Measurements from ENCODE around the gene ZNHIT3.

ZNHIT3 gene

DNA sequence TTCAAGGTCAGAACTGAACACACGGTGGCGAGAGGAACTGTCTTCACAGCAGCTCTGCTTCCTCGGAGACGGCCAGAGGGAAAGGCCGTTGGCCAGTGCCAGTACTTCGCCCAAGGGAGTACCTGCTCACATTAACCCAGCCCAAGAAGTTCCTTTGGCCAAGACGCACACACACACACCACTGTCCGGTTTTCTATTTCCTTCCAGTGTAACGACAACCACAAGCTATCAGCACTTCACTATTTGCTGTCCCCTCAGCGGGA, 57.5 kb downstream of the ZNHIT3 start:
- TF ChIP-seq, protein P1, sequence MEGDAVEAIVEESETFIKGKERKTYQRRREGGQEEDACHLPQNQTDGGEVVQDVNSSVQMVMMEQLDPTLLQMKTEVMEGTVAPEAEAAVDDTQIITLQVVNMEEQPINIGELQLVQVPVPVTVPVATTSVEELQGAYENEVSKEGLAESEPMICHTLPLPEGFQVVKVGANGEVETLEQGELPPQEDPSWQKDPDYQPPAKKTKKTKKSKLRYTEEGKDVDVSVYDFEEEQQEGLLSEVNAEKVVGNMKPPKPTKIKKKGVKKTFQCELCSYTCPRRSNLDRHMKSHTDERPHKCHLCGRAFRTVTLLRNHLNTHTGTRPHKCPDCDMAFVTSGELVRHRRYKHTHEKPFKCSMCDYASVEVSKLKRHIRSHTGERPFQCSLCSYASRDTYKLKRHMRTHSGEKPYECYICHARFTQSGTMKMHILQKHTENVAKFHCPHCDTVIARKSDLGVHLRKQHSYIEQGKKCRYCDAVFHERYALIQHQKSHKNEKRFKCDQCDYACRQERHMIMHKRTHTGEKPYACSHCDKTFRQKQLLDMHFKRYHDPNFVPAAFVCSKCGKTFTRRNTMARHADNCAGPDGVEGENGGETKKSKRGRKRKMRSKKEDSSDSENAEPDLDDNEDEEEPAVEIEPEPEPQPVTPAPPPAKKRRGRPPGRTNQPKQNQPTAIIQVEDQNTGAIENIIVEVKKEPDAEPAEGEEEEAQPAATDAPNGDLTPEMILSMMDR (IDR thresholded peaks at IDR 0.05; ENCODE audit: low read depth, low read length), result 0 out of 2 replicates have a peak, but pooled peaks have one; percentile 13
- Histone ChIP-seq H3K36me3 (peaks cover 25% of the 10 kb centered on the region), H3K27ac (peak overlapping the region; percentile 99), H3K27me3 (ENCODE audit: insufficient read depth, low read depth, severe bottlenecking) (no peaks in the 10 kb centered on the region), H3K9me3 (ENCODE audit: severe bottlenecking) (no peaks in the 10 kb centered on the region), H3K4me3 (ENCODE audit: low read depth, low read length) (peak overlapping the region; percentile 77)
- peak; percentile 53 for DNase-seq

DNA sequence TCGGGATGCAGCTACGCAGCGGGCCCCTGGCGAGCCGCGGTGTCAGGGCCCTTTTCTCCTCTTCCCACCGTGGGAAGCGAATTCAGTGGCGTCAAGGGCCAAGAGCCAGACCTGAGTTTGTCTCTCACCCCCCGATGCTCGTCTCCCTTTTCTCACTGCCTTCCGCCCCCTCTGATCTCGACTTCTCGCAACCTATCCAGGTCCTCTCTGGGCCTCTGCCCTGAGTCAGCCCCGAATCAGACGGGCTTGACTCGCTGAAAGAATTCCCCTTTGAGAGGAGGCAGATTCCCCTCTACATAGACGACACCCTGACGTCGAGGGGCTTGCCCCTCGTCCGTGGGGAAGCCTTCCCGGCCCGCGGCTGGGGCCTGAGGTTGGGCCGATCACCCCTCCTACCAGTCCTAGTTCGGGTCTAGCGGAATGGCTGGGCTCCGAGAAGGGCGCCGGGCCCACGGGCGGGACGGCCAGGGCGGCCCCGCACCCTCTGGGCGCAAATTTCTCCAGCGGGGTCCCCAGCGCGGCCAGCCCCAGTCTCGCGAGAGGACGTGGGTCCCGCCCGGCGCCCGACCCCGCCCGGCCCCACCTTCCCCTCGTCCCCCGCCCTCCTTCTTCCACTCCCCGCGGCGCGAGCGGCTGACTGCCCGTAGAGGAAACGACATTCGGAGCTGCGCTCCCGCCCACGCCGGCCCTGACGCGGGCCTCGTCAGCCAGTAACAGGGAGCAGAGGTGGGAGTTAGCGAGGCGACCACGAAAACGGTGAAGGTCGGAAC, 58.0 kb downstream of the ZNHIT3 start, which contains the start of gene GGNBP2:
GGNBP2 (plus strand) TSS at position 613 of the 770 bp plus-strand sequence. CDS start 806 bp downstream, outside the sequence.
- H3K27me3 ChIP-seq (ENCODE audit: insufficient read depth, low read depth, severe bottlenecking), result no peaks in the 10 kb centered on the region
- peak within 1 kb of the TSS; percentile 99 for H3K27ac ChIP-seq
- TF ChIP-seq, protein P1 (IDR thresholded peaks at IDR 0.05; ENCODE audit: low read depth, low read length), result no peak
- H3K9me3 ChIP-seq (ENCODE audit: severe bottlenecking), result no peaks in the 10 kb centered on the region
- H3K4me3 ChIP-seq (ENCODE audit: low read depth, low read length), result peak within 1 kb of the TSS; percentile 96
- peaks cover 30% of the 10 kb centered on the region for H3K36me3 ChIP-seq
- peak; percentile 94 for DNase-seq

DNA sequence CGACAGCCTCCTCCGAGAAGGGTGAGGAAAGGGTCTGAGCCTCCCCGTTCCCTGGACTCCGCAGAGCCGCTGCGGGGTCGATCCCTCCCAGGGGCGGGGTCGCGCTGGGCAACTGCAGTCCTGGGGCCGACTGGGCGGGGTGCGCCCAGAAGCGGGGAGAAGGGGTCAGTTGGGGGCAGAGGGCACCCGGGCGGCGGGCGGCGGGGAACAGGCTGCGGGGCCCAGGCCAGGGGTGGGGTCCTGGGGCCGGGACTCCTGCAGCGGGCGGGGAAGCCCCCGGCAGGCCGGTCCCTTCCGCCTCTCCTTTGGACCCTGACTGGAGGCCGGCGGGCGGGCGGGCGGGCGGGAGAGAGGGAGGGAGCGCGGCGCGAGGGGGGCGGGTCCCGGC, 58.6 kb downstream of the ZNHIT3 start:
- H3K27ac ChIP-seq, result peak overlapping the region; percentile 99
- H3K9me3 ChIP-seq (ENCODE audit: severe bottlenecking), result no peaks in the 10 kb centered on the region
- no peaks in the 10 kb centered on the region for H3K27me3 ChIP-seq (ENCODE audit: insufficient read depth, low read depth, severe bottlenecking)
- H3K36me3 ChIP-seq, result peaks cover 31% of the 10 kb centered on the region
- TF ChIP-seq, protein P1 (IDR thresholded peaks at IDR 0.05; ENCODE audit: low read depth, low read length), result no peak
- no peak for DNase-seq
- peak overlapping the region; percentile 96 for H3K4me3 ChIP-seq (ENCODE audit: low read depth, low read length)
